Astrocyte of the spinal cord (primary cell): ENCODE data around the gene CAMK2D.

ENCODE experiments used
- DNase-seq: peaks from one replicate; pipeline ENCODE4 v3.0.0; 2011; ENCODE audit warnings: low read depth, low spot score
- H3K4me3 ChIP-seq: 2 replicates; pipeline ENCODE4 v1.5.1; 2011; ENCODE audit warnings: low read depth, mild to moderate bottlenecking, low read length, moderate library complexity
- in situ Hi-C: cut with HindIII; loops from 2 replicates; pipeline ENCODE4 v1.10.0; 2017; ENCODE audit warnings: low sequenced_read_pairs
- TF ChIP-seq, protein P1 (sequence below): IDR thresholded peaks from 2 replicates; pipeline ENCODE4 v1.5.1; 2012; ENCODE audit warnings: low read depth, mild to moderate bottlenecking, low read length, inconsistent platforms

Gene CAMK2D

DNA sequence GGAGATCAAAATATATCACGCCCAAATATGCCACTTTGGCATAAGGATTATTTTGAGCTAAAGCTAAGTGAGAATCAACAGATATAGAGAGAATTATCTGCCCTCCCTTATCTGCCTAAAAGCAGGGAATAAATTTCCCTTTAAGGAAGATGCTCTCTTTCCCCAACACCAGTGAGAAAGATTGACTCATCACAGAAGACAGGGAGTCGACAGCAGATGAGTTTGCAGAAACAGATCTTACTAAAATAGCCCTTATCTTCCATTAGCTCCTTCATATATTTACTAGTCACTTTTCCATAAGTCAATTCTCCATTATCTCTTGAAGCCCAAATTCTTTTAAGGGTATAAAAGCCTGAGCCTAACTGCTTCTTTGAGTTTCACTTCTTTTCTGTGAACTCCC, 156.6 kb downstream of the CAMK2D start:
- TF ChIP-seq, protein P1, sequence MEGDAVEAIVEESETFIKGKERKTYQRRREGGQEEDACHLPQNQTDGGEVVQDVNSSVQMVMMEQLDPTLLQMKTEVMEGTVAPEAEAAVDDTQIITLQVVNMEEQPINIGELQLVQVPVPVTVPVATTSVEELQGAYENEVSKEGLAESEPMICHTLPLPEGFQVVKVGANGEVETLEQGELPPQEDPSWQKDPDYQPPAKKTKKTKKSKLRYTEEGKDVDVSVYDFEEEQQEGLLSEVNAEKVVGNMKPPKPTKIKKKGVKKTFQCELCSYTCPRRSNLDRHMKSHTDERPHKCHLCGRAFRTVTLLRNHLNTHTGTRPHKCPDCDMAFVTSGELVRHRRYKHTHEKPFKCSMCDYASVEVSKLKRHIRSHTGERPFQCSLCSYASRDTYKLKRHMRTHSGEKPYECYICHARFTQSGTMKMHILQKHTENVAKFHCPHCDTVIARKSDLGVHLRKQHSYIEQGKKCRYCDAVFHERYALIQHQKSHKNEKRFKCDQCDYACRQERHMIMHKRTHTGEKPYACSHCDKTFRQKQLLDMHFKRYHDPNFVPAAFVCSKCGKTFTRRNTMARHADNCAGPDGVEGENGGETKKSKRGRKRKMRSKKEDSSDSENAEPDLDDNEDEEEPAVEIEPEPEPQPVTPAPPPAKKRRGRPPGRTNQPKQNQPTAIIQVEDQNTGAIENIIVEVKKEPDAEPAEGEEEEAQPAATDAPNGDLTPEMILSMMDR, result no peak
- H3K4me3 ChIP-seq, result no peak overlapping the region
- in situ Hi-C loops, result no loop called here
- DNase-seq, result no peak

DNA sequence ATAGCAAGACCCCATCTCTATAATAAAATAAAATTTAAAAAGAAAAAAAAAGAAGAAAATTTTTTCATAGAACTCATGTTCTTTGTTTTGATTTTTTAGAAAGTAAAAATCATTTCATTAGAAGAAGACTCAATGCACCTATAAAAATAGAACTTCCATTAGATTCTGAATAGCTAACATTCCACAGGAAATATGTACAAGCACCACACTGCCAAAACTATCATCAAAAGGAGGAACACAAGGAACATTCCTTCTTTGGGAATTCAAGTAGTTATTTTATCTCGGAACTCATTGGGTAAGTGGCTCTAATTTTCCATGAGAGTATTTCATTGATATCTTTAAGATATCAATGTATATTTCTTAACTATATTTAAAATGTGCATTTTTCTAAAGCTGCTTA, 157.6 kb downstream of the CAMK2D start:
- TF ChIP-seq, protein P1, result no peak
- no peak for DNase-seq
- H3K4me3 ChIP-seq, result no peak overlapping the region
- in situ Hi-C loops, result no loop called here

DNA sequence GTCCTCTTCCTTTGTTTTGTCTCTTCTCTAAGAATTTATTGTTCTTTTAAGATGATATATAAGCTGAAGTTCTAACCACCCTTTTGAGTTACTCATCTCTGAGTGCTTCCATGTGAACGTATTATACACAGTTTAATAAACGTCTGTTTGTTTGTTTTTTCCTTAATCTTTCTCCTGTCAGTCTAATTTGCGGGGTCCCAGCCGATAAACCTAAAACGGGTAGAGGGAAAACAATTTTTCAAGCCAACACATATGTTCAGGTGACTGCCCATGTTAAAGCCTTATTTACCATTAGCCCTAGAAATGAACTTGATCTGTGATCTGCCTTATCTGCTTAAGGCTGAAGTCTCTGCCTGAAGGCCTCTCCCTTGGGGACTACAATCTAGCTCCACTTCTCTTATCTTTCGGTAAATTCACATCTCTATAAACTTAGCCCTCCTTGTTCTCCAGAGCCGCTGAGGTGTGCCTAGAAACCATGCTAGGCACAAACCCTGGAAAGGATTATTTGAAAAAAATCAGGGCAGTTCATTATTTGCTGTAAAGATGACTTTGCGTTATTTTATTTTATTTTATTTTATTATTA, 158.8 kb downstream of the CAMK2D start:
- H3K4me3 ChIP-seq, result no peak overlapping the region
- TF ChIP-seq, protein P1, result no peak
- in situ Hi-C loops, result no loop called here
- DNase-seq, result no peak

DNA sequence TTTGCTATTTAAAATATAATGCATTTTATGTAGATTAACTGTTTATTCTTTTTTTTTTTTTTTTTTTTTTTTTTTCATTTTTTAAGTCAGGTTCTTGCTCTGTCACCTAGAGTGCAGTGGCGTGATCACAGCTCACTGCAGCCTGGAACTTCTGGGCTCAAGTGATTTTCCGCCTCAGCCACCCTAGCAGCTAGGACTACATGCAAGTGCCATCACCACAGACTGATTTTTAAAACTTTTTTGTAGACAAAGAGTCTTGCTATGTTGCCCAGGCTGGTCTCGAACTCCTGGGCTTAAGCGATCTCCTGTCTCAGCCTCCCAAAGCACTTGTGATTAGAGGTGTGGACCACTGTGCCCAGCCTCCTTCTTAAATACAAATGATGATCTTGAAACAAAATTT, 159.9 kb downstream of the CAMK2D start:
- DNase-seq, result no peak
- in situ Hi-C loops, result no loop called here
- TF ChIP-seq, protein P1, result no peak
- H3K4me3 ChIP-seq, result no peak overlapping the region

DNA sequence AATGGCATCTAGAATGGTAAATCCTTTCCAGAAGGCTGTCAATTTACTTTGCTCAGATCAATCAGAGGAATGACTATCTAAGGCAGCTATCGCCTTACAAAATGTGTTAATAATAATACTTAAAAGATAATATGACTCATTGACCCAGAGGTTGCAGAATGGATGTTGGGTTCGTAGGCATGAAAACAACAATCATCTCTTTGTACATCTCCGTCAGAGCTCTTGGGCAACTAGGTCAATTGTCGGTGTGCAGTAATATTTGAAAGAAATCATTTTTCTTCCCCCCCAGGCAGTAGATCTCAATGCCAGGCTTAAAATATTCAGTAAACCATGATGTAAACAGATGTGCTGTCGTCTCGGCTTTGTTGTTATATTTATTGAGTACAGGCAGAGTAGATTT, 165.1 kb downstream of the CAMK2D start:
- no peak for DNase-seq
- TF ChIP-seq, protein P1, result no peak
- in situ Hi-C loops, result no loop called here
- no peak overlapping the region for H3K4me3 ChIP-seq

DNA sequence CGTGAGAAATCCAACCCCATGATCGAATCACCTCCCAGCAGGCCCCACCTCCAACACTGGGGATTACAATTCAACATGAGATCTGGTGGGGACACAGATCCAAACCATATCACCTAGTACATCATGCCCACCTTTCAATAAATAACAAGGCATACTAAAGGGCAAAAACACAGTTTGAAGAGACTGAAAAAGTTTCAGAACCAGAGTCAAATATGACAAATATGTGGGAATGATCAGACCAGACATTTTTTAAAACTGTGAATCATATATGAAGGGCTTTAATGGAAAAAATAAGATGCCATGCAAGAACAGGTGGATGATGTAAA, 167.3 kb downstream of the CAMK2D start:
- no peak overlapping the region for H3K4me3 ChIP-seq
- TF ChIP-seq, protein P1, result no peak
- in situ Hi-C loops, result no loop called here
- DNase-seq, result no peak
